PC-3 (cell line): ENCODE measurements around the gene SCGB1A1.

Experiments
- EZH2 ChIP-seq: fragments of 300-600 bp; sonication (generic); IDR thresholded peaks from one replicate; pipeline ENCODE4 v1.6.1; 2017; ENCODE audit warnings: antibody characterized with exemption, mild to moderate bottlenecking, low read length; ENCODE audit not compliant: unreplicated experiment
- EZH2phosphoT487 ChIP-seq: fragments of 300-600 bp; sonication (generic); IDR thresholded peaks from 2 replicates; pipeline ENCODE4 v1.6.1; 2018; ENCODE audit warnings: mild to moderate bottlenecking, antibody characterized with exemption, low read length, borderline replicate concordance
- TF ChIP-seq, protein P1 (sequence below): fragments of 300-600 bp; sonication (generic); conservative IDR thresholded peaks from 2 replicates; pipeline ENCODE4 v1.5.1; 2017; ENCODE audit warnings: antibody characterized with exemption, low read depth, mild to moderate bottlenecking, low read length

DNA sequence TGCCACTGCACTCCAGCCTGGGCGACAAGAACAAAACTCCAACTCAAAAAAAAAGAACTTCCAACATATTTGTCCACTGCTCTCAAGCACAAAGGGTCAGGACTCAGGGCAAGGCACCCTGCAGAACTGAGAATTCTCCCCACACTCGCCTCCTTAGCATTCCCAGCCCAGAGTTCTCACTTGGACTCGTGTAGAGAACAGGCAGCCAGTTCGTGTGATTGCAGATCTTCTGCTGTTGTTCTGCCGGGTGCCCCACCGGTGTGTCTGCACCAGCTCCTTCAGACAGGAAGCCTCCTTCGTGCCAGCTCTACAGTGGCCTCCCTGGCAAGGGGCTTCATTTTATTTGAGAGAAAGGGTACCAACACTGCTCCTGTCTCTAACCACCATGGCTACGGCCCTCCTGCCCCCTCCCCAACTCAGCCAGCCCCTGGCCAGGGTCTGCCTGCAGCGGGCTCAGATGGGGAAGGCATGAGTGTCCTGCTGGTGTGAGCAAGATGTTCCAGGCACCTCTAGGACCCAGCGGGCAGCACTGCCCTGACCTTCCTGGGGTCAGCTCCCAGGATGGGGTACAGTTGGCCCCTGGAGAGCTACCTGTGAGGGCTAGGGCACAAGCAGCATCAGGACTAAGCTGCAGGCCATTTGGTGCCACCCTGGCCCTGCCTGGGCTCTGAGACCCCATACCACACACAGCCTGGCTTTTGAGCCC lies 19.5 kb upstream of the SCGB1A1 start:
- TF ChIP-seq, protein P1, sequence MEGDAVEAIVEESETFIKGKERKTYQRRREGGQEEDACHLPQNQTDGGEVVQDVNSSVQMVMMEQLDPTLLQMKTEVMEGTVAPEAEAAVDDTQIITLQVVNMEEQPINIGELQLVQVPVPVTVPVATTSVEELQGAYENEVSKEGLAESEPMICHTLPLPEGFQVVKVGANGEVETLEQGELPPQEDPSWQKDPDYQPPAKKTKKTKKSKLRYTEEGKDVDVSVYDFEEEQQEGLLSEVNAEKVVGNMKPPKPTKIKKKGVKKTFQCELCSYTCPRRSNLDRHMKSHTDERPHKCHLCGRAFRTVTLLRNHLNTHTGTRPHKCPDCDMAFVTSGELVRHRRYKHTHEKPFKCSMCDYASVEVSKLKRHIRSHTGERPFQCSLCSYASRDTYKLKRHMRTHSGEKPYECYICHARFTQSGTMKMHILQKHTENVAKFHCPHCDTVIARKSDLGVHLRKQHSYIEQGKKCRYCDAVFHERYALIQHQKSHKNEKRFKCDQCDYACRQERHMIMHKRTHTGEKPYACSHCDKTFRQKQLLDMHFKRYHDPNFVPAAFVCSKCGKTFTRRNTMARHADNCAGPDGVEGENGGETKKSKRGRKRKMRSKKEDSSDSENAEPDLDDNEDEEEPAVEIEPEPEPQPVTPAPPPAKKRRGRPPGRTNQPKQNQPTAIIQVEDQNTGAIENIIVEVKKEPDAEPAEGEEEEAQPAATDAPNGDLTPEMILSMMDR: no peak
- TF ChIP-seq EZH2phosphoT487 (no peak), EZH2 (no peak)
